GM19397 (cell line): ENCODE results near the gene ZNF429.
"Not testable (repeated sequence)": the region's sequence is repeated elsewhere in the genome, so short reads cannot be mapped to it uniquely, and the experiment has no call there.

Experiments
- ATAC-seq: cut with Tn5 transposase; IDR thresholded peaks from one replicate; pipeline ENCODE4 v1.9.1; 2021; ENCODE audit warnings: mild to moderate bottlenecking, moderate library complexity; ENCODE audit not compliant: unreplicated experiment

The ZNF429 gene

GRCh38 chr19:21512609-21513008 is 7.2 kb downstream of the ZNF429 start:
- ATAC-seq = not testable (repeated sequence)

GRCh38 chr19:21513651-21514050 is 8.2 kb downstream of the ZNF429 start:
- no peak for ATAC-seq

- ATAC-seq = no peak
Observed at GRCh38 chr19:21519488-21519887, 14.1 kb downstream of the ZNF429 start.

GRCh38 chr19:21532904-21533303 is 27.5 kb downstream of the ZNF429 start:
- no peak for ATAC-seq

- not testable (repeated sequence) for ATAC-seq
Observed at GRCh38 chr19:21536741-21537290, 31.4 kb downstream of the ZNF429 start.

- ATAC-seq = no peak
Observed at GRCh38 chr19:21559444-21559843, 54.0 kb downstream of the ZNF429 start.

- ATAC-seq = no peak
Observed at GRCh38 chr19:21564406-21564805, 59.0 kb downstream of the ZNF429 start.

- no peak for ATAC-seq
Observed at GRCh38 chr19:21566073-21566472, 60.7 kb downstream of the ZNF429 start.

- ATAC-seq = not testable (repeated sequence)
Observed at GRCh38 chr19:21567806-21568205, 62.4 kb downstream of the ZNF429 start.

- no peak for ATAC-seq
Observed at GRCh38 chr19:21568816-21569493, 63.6 kb downstream of the ZNF429 start.

- no peak for ATAC-seq
Observed at GRCh38 chr19:21569494-21569865, 64.1 kb downstream of the ZNF429 start.

- no peak for ATAC-seq
Observed at GRCh38 chr19:21571316-21571715, 65.9 kb downstream of the ZNF429 start.

- no peak for ATAC-seq
Observed at GRCh38 chr19:21574607-21575006, 69.2 kb downstream of the ZNF429 start.

GRCh38 chr19:21576481-21576880 is 71.1 kb downstream of the ZNF429 start:
- ATAC-seq = no peak

- ATAC-seq = no peak
Observed at GRCh38 chr19:21580101-21580500, 74.7 kb downstream of the ZNF429 start.

GRCh38 chr19:21580818-21581217 is 75.4 kb downstream of the ZNF429 start:
- ATAC-seq = no peak

GRCh38 chr19:21581646-21582240 is 76.3 kb downstream of the ZNF429 start:
- ATAC-seq = no peak

GRCh38 chr19:21584537-21584936 is 79.1 kb downstream of the ZNF429 start:
- ATAC-seq = no peak

GRCh38 chr19:21585281-21585890 is 80.0 kb downstream of the ZNF429 start:
- no peak for ATAC-seq

- ATAC-seq = no peak
Observed at GRCh38 chr19:21586311-21587116, 81.1 kb downstream of the ZNF429 start.

GRCh38 chr19:21587117-21587461 is 81.7 kb downstream of the ZNF429 start:
- no peak for ATAC-seq
